Stimulated activated CD8-positive, alpha-beta memory T cell treated with anti-CD3 and anti-CD28 coated beads, Interleukin-4, amount 100 ng/mL, for 24 hours (primary cell): ENCODE data around the gene TLE4.
A peak's percentile ranks its signal among the peaks of the same experiment; 100 is the strongest.
"Not testable (repeated sequence)": the region's sequence is repeated elsewhere in the genome, so short reads cannot be mapped to it uniquely, and the experiment has no call there.

ENCODE experiments used
- DNase-seq: peaks from one replicate; pipeline ENCODE4 v3.0.0-alpha.2; 2020; ENCODE audit warnings: low read depth

Gene TLE4

DNA sequence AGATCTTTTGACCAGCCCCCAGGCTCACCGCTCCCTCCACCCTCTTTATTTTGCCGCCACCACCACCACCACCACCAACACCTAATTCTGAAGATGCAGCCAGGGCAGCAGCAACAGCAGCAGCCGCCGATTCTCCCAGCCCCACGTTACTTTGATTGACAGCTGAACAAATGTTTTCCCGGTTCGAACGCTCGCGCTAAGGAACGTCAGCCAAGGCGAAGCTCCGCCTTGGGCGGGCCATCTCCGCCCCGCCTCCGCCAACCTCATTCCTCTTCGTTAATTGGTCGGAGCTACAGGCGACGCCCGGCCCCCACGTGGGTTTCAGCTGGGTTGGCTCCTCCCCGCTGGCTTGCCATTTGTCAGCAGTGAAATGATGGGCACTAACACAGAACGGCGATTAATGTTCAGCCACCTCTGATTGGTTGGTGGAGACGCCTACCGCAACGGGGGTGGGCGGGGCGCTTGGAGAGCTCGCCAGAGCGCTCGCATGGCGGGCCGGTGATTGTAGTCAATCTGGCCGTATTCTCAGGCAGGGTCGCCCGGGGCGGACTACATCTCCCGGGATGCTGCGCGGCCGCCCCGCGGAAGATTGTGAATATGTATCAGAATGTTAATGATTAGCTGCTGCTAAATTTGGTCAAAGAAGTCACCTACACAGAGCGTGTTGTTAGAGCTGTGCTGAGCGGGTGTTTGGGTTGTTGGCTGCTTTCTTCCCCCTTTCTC, at the start of gene TLE4:
Gene TLE4 (plus strand): TSS at position 657 of the 723 bp plus-strand sequence. CDS start 826 bp downstream, outside the sequence.
- DNase-seq: peak; percentile 100

GRCh38 chr9:79522793-79523192, 49.0 kb upstream of the TLE4 start:
- DNase-seq: no peak

- DNase-seq: no peak
Observed at GRCh38 chr9:79524266-79524665, 47.5 kb upstream of the TLE4 start.

DNA sequence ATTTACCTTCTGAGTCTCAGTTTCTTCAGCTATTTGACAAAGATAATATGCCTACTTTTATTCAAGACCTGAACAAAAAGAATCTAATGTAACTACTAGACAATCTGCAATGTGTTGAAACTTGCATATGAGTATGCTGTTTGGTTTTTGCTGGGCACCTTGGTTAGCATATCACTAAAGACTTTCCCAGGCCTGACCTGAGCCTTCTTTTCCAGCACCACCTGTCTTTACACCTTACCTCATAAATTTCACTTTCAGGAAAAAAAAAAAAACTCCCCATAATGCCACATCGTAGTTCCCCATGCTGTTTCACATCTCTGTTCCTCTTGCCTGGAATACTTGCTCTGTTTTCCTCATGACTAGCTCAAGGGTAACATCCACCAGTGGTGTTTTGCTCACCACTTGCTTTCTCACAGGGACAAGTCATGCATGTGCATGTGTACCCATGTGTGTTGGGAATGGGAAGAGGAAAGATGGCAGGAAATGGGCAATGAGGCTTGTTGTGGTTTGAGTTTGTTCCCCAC, 45.6 kb upstream of the TLE4 start:
- no peak for DNase-seq

GRCh38 chr9:79535534-79535933, 36.2 kb upstream of the TLE4 start:
- no peak for DNase-seq

DNA sequence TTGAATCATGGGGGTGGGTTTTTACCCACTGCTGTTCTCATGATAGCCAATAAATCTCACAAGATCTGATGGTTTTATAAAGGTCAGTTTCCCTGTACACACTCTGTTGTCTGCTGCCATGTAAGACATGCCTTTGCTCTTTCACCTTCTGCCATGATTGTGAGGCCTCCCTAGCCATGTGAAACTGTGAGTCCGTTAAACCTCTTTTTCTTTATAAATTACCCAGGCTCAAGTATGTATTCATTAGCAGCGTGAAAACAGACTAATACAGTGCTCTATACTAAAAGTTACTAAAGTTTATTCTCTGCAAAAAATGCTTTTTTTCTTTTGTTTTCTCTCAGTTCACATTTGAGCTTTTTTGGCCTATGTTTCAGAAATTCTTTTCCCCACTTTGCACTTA, 33.9 kb upstream of the TLE4 start:
- no peak for DNase-seq

GRCh38 chr9:79542735-79543620, 28.8 kb upstream of the TLE4 start:
- DNase-seq: no peak

DNA sequence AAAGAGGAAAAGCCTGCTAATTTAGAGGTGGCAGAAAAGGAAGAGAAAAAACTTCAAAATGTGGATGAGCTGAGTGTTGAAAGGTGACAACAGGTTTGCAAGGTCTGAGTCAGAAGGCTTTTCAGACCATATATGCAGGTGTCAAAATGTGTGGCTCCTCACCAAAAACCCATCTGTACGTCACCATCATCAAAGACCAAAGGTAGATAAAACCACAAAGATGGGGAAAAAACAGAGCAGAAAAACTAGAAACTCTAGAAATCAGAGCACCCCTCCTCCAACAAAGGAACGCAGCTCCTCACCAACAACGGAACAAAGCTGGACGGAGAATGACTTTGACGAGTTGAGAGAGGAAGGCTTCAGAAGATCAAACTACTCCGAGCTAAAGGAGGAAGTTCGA, 27.4 kb upstream of the TLE4 start:
- DNase-seq: not testable (repeated sequence)

GRCh38 chr9:79551586-79551985, 20.2 kb upstream of the TLE4 start:
- no peak for DNase-seq

DNA sequence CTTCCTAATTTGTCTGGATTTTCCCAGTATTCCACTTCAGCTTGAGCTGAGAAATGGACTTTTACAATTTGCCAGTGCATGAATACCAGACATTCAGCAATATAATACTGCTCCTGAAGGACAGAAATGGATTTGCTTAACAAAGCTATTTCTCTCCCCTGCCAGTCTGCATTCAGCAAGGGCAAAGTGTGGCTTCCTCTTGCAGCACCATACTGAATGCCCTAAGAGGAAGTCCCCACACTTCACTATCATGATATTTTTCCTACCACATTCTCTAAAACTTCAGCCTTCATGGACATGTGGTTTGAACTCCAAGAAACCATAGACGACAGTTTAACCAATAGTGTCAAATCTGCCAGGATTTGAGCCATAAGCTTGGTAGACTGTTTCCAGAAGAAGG, 19.8 kb upstream of the TLE4 start:
- DNase-seq: no peak

DNA sequence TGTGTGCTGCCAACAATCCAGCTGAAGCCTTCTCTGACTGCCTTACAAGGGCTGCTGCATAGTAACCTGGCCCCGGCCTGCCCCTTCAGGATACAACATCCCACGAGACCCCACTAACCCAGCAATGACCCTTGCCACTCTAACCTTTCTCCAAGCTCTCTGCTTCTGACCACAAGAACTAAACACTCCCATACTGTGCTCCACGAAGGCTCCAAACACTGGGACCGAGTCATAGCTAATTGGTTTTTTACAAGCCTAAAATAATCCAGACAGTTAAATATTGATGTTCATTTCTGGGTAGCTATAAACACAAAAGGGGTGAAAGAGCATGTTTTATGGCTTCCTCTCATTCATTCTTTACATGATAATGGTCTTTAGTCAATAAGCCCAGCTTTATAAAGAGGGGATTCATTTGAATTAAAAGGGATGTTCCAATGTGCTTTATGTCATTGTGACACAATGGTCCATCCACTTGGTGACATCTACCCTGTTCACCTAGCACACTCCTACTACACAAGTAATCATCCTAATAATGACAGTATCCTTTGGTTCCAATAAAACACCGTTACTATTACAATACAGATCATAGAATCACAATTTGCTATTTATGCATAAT, 16.2 kb upstream of the TLE4 start:
- no peak for DNase-seq

DNA sequence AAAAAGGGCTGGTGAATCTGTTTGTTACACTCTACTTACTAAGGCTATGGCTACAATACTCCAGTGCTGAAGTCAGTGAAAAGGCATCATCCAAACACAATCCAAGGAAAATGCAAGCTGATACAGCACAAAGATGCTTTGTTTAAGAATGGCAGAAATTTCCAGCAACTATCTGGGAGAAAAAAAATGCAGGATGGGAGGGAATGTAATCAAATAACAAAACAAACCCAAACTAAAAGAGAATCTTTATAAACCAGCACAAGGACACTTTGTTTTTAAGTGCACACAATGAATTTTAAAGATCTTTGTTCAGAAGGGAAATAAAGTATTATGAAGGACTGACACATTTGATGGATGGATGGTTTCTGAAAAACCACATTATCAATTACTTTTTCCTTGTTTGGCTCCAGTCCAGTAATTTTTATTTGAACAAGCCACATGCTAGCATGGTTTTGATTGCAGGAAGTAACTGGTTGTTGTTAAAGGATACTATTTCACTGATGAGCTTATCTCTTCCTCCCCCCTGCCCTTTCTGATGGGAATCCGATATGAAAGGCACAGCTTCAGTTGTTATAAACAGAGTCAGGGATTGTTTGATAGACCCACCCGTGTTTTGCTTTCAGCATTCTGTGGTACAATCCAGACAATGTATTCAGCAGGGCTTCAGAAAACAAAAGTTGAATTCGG, 12.1 kb upstream of the TLE4 start:
- DNase-seq: no peak

DNA sequence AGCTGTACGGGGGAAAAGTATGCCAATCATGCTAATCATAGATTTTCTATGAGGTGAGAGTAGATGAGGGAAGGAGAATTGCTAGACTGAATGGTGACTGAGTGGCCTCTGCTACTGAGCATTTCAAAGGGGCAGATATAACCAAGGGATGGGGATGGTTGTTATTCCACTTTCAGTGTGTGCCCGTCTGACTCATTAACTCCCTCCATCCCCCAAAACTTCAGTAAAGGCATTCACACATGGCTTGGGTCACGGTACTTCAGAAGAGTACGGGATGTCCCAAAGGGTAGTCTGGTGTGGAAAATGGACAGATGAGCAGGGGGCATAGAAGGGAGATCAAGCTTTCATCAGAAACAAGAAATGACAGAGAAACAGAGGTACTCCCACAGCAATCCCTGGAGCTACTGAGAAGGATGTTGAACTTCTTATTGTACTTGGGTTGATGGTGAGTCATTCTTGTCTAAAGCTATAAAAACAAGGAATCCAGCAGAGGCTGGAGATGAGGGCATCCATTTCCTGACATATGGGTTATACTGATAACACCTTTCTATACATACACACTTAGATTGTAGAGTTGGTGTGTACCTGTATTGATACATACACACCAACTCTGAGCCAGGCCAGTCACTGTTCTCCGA, 8.9 kb upstream of the TLE4 start:
- DNase-seq: no peak

- no peak for DNase-seq
Observed at GRCh38 chr9:79564105-79564504, 7.7 kb upstream of the TLE4 start.

DNA sequence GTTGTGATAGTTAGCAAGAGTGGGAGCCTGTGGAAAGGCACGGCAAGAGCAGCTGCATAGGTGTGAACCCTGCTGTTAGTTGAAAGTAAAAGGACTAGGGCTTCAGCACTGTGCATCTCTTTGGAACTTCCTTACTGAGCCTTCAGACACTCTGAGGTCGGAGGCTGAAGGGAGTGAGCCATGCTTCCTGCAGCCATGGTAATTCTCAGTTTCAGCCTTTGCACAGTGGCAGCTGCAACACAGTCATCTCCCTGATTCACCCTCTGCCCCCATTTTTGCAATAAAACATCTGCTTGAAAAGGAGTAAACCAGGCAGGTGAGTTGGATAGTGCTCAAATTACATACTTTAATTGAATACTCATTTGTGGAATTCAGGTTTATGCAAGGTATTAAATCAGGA, 6.5 kb upstream of the TLE4 start:
- no peak for DNase-seq

GRCh38 chr9:79567671-79568098, 4.1 kb upstream of the TLE4 start:
- DNase-seq: no peak

DNA sequence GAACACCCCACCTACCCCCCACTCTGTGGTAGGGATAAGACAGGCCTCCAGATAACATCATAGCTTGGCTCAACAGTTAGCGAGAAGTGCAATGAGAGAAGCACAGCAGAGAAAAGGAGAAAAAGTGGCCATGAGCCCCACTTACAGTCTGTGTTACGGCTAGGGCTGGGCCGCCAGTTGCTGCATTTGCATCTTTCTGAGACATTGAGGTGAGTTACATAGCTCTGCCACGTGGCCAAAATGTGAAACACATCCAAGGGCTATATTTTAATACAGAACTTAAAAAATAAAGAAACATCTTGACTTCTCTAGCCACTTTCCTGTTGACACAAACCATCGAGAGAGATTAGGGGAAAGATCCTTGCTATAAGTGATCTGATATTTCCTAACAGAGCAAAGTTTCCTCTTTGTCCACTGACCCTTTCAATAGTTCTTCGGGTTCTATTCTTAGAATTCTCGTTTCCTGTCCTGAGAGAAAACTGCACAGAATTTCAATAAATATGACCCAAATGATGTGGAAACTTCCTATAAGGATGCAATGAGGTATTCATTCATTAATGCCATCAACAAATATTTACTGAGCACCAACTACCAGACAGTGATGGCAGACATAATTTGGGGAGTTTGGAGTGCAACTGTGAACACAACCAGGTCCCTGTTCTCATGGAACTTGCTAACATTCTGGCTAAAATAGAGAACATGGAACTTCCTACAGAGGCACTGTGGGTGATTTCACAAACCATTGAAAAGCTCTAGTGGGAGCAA, 3.2 kb upstream of the TLE4 start:
- no peak for DNase-seq

- DNase-seq: no peak
Observed at GRCh38 chr9:79569814-79570447, 1.8 kb upstream of the TLE4 start.

DNA sequence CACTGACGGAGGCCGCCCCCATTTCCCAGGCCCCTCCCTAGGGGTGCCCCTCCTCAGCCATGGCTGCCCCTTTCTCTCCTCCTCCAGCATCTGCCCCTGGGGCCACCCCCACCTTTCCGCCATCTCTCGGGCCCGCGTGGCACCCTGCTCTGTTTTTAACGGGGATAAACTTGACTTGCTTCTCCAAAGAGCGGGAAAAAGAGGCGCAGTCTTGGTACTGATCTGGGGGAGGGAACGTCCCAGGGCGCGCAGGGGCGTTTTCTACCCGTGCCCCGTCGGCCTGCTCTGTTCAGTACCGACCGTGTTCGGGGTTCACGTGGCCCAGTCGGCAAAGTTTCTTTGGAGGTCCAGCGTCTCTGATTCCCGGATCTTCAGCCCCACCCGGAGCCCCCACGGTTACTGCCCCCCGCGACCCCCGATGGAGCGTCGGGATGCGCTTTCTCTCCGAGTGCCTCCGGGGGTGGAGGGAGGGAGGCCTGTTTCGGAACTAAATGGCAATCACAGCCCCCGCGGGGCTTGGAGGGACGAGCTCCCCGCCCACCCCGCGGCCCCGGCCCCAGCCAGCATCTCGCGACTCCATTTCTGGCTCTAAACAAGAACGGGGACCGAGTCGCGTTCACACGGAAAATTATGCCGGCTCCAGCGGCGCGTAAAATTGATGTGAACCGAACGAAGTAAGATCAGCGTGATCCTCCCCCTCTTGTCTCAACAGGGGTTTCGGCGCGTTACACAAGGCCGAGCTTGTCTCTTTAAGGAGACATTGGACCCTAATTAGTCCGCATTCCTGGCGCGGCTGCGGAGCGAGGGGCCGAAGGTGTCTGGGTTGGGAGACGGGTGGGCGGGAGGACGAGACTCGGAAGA, 1.1 kb upstream of the TLE4 start:
- peak; percentile 22 for DNase-seq
